Endothelial cell of umbilical vein (primary cell): ENCODE data around the gene ASTN1.

Experiments used
- POLR2A ChIP-seq: IDR thresholded peaks from 2 replicates; pipeline ENCODE4 v1.6.1; 2012; ENCODE audit warnings: low read depth, mild to moderate bottlenecking, control low read depth, low read length
- TF ChIP-seq, protein P1 (sequence below), 2 donors: IDR thresholded peaks; 1 replicate in 1 of 2; 2 replicates in 1 of 2; pipeline ENCODE4 v1.5.1; 2011; ENCODE audit warnings: low read length in 2 of 2, mild to moderate bottlenecking in 2 of 2, moderate library complexity in 2 of 2, control low read depth in 1 of 2, inconsistent platforms in 1 of 2, low read depth in 1 of 2; ENCODE audit not compliant: insufficient read depth in 1 of 2; ENCODE audit errors: extremely low read depth in 1 of 2
- TF ChIP-seq, protein P2 (sequence below): IDR thresholded peaks from 2 replicates; pipeline ENCODE4 v1.6.1; 2011; ENCODE audit not compliant: insufficient read depth, insufficient read length

GRCh38 chr1:177017287-177017852 lies 147.1 kb downstream of the ASTN1 start:
- TF ChIP-seq, protein P1, sequence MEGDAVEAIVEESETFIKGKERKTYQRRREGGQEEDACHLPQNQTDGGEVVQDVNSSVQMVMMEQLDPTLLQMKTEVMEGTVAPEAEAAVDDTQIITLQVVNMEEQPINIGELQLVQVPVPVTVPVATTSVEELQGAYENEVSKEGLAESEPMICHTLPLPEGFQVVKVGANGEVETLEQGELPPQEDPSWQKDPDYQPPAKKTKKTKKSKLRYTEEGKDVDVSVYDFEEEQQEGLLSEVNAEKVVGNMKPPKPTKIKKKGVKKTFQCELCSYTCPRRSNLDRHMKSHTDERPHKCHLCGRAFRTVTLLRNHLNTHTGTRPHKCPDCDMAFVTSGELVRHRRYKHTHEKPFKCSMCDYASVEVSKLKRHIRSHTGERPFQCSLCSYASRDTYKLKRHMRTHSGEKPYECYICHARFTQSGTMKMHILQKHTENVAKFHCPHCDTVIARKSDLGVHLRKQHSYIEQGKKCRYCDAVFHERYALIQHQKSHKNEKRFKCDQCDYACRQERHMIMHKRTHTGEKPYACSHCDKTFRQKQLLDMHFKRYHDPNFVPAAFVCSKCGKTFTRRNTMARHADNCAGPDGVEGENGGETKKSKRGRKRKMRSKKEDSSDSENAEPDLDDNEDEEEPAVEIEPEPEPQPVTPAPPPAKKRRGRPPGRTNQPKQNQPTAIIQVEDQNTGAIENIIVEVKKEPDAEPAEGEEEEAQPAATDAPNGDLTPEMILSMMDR (IDR thresholded peaks at IDR 0.05; ENCODE audit: extremely low read depth in 1 of 2, insufficient read depth in 1 of 2, low read depth in 1 of 2, low read length in 2 of 2), result no peak
- TF ChIP-seq, protein P2, sequence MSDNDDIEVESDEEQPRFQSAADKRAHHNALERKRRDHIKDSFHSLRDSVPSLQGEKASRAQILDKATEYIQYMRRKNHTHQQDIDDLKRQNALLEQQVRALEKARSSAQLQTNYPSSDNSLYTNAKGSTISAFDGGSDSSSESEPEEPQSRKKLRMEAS, result no peak
- no peak for TF ChIP-seq POLR2A
